Measurements from ENCODE around the gene OR5AU1.

DNA sequence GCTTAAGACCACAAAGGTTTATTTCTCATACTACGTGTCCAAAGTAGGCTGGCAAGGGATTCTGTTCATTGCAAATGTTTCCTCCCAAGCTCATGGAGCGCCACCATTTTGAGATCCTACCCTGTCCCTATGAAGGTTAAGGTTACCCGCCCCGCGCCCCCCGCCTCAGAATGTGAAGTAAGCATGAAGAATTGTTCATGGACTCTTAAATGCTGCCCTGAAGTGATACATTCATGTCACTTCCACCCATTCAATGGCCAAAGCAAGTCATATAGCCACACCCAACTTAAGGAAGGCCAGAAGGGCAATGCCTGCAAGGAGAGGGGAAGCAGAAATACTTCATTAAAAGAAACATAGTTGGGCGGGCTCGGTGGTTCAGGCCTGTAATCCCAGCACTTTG, 50.8 kb downstream of the OR5AU1 start:
- TF ChIP-seq, protein P1, sequence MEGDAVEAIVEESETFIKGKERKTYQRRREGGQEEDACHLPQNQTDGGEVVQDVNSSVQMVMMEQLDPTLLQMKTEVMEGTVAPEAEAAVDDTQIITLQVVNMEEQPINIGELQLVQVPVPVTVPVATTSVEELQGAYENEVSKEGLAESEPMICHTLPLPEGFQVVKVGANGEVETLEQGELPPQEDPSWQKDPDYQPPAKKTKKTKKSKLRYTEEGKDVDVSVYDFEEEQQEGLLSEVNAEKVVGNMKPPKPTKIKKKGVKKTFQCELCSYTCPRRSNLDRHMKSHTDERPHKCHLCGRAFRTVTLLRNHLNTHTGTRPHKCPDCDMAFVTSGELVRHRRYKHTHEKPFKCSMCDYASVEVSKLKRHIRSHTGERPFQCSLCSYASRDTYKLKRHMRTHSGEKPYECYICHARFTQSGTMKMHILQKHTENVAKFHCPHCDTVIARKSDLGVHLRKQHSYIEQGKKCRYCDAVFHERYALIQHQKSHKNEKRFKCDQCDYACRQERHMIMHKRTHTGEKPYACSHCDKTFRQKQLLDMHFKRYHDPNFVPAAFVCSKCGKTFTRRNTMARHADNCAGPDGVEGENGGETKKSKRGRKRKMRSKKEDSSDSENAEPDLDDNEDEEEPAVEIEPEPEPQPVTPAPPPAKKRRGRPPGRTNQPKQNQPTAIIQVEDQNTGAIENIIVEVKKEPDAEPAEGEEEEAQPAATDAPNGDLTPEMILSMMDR (IDR thresholded peaks at IDR 0.05), result no peak
- TF ChIP-seq POLR2A (IDR thresholded peaks at IDR 0.05), result no peak
